HG03439 (cell line): ENCODE measurements around the gene DAPK2.
A peak's percentile ranks its signal among the peaks of the same experiment; 100 is the strongest.
"Not testable (repeated sequence)": the region's sequence is repeated elsewhere in the genome, so short reads cannot be mapped to it uniquely, and the experiment has no call there.

Experiments
- ATAC-seq: cut with Tn5 transposase; IDR thresholded peaks from one replicate; pipeline ENCODE4 v1.9.1; 2021; ENCODE audit warnings: mild to moderate bottlenecking, moderate library complexity; ENCODE audit not compliant: unreplicated experiment

The DAPK2 gene

GRCh38 chr15:64046421-64047153 is at the start of gene DAPK2:
DAPK2 (minus strand) TSS chr15:64046485; CDS start chr15:64040261, 6,224 bp downstream.
- ATAC-seq: no peak

DNA sequence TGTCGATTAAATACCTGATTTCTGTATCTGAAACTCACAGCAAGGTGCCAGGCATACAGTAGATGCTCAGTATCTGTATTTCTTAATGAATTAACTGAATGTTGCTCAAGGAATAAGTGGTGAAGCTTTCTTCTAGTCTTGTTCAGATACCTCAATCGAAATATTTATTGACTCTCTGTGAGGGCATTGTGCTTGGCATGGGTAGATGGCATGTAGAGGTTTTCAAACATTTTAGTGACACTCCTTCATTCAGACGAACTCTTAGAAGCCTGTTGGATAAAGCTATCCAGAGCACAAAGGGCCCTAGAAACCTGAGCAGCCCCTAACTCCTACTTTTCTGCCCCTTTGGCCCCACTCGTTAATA is 49.1 kb upstream of the DAPK2 start:
- ATAC-seq: no peak

- ATAC-seq: peak; percentile 58
Measured at GRCh38 chr15:64093627-64094417, 47.5 kb upstream of the DAPK2 start, which contains the start of gene CIAO2A. CIAO2A (minus strand) TSS chr15:64093838; CDS start chr15:64093768, 70 bp downstream.

DNA sequence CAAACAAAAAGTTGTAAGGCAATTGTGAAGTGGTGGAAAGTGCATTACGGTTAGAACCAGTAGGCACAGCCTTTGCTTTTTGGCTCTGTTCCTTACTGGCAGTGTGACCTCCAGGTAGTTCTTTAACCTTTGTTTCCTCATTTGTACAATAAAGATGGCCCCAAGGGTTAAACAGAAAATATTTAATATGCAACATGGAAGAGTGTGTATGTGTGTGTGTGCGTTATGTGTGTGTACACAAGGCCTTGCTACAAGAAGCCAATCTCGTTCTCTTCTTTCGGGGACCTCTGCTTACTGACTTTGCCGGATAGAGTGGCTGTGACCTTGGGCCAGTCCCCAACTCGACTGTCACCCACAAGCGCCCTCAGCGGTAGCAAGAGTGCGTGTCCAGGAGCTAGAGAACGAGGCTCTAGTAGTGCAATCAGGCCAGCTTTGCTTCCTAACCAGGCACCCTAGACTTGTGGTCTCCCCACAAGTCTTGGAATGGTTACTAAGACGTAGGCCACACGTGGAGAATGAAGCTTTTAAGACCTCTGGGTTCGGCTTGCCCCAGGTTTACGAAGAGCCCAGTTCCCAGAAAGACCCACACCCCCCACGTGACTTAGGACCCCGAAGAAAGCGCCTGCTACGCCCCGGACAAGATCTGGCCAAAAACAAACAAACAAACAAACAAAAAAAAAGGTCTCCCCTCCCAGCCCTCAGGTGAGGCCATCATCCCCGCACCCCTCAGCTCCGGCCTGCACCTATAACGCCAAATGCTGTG is 46.8 kb upstream of the DAPK2 start:
- peak; percentile 32 for ATAC-seq

- no peak for ATAC-seq
Measured at GRCh38 chr15:64092075-64092820, 46.0 kb upstream of the DAPK2 start.

GRCh38 chr15:64090527-64090926 is 44.2 kb upstream of the DAPK2 start:
- ATAC-seq: no peak

DNA sequence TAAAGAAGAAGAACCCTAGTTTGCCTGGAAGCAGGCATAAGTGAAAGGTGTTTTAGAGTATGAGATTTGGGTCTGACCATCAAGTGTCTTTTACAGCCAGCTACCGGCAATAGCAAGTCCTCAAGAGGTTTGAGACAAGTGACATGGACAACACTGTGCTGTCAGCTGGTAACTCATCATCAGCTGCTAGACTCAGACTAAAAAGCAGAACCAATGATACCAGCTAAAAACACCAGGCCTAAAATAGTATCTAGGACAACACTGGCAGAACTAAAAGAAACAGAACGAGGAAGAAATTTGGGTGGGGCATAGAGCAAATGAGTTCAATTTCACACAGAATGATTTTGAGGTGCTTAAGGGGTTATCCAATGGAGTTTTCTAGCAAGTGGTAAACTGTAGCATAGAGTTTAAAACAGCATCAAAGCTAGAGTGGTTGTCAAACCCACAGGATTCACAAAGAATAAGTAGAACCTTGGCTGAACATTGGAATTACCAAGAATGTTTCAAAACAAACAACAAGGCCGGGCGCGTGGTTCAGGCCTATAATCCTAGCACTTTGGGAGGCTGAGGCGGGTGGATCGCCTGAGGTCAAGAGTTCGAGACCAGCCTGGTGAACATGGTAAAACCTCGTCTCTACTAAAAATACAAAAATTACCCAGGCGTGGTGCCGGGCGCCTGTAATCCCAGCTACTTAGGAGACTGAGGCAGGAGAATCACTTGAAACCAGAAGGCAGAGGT is 43.4 kb upstream of the DAPK2 start:
- no peak for ATAC-seq

GRCh38 chr15:64082757-64083156 is 36.5 kb upstream of the DAPK2 start:
- no peak for ATAC-seq

DNA sequence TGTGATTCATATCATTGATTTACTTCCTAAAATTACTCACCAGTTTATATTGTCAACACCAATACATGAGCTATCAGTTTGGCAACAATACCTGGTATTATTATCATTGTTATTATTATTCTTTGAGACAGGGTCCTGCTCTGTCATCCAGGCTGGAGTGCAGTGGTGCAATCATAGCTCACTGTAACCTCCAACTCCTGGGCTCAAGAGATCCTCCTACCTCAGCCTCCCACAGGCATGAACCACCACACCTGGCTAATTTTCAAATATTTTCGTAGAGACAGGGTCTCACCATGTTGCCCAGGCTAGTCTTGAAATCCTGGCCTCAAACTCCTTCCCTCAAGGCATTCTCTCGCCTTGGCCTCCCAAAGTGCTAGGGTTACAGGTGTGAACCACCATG is 27.2 kb upstream of the DAPK2 start:
- ATAC-seq: not testable (repeated sequence)

GRCh38 chr15:64072812-64073211 is 26.5 kb upstream of the DAPK2 start:
- no peak for ATAC-seq

DNA sequence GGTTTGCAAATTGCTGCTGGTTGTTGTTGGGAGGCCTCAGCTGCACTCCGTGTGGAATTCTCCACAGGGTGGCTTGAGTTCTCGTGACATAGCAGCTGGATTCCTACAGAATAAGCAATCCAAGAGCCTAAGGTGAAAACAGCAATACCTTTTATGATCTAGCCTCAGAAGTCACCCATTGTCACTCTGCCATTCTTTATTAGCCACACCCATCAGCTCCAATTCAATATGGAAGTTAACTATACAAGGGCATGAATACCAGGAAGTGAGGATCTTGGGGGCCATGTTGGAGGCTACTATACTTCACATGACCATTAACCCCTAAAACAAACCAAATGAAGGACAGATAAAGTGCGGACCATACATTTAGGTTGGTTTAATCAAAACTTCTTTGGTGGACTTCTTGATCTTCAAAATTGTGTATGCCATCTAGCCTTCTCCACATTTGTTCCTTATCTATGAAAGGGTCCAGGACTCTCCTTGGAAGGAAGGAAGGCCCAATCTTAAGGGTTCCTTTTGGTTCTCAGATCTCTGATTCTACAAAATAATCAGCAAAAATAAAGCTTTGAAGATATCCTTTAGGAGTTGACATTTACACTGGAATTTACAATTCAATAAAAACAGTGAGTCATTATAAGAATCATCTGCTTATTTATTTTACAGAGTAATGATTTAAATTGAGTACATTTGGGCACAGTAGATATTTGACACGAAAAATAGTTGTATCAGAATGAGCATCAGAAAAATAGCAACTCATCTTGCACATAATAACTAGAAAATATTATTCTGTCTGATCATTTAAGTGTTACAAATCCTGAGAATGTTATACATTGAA is 25.9 kb upstream of the DAPK2 start:
- no peak for ATAC-seq

GRCh38 chr15:64070965-64071851 is 24.9 kb upstream of the DAPK2 start:
- ATAC-seq: no peak

GRCh38 chr15:64070106-64070505 is 23.8 kb upstream of the DAPK2 start:
- ATAC-seq: no peak

DNA sequence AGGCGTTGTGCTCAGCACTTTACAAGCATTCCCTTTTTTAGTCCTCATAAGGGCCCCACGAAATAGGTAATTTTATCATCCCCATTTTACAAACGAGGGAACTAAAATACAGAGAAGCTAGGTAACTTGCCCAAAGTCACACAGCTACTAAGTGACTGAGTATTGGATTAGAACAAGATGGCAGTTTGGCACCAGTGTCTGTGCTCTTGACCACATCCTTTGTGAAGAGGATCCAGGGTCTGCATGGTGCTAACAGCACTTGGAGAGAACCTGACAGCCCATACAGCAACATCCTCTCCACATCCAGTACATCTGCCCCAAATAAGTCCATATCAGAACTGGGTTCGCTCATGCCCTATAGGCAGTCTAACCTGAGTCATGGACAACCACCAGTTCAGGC is 21.8 kb upstream of the DAPK2 start:
- ATAC-seq: no peak

GRCh38 chr15:64067564-64068030 is 21.3 kb upstream of the DAPK2 start:
- ATAC-seq: no peak

DNA sequence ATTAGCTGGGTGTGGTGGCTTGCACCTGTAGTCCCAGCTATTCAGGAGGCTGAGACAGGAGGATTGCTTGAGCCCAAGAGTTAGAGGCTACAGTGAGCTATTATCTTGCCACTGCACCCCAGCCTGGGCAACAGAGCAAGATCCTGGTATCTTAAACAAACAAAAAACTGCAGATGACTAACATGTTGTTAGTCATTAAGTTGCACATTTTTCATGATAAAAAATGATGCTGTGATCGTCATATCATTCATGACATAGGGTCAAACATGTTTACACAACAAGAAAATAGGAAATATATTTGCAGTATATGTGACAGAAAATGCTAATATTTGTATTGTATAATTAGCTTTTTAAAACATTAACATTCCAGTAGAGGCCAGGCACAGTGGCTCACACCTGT is 20.2 kb upstream of the DAPK2 start:
- no peak for ATAC-seq

- no peak for ATAC-seq
Measured at GRCh38 chr15:64060716-64061115, 14.4 kb upstream of the DAPK2 start.

- ATAC-seq: not testable (repeated sequence)
Measured at GRCh38 chr15:64059104-64059503, 12.8 kb upstream of the DAPK2 start.
